Panc1 (cell line): ENCODE measurements around the gene SLC24A4. TPM values are rescaled to one million over a fixed set of nuclear protein-coding genes. Genes with fewer than 3 reads are reported as not detected.

Source experiments
- ATAC-seq: fragments of 200-7000 bp; cut with Tn5 transposase; 2 replicates; pipeline ENCODE4 v1.9.1; 2020; ENCODE audit warnings: mild to moderate bottlenecking, moderate library complexity
- BruUV-seq: library from RNA; stranded (reverse); fragments of 400-500 nt; replicated peaks from 2 replicates; lab custom pipeline; 2021; lab: Mats Ljungman, UMichigan
- CTCF ChIA-PET: fragments of 300-600 bp; sonication (Branson Sonifier 250); formaldehyde crosslinking; loops from one replicate; lab custom pipeline; 2022; ENCODE audit warnings: antibody characterized with exemption; lab: Charles Lee
- POLR2A ChIA-PET: fragments of 300-600 bp; sonication (Branson Sonifier 250); formaldehyde crosslinking; loops from one replicate; lab custom pipeline; 2022; ENCODE audit warnings: antibody characterized with exemption; lab: Charles Lee
- DNase-seq: peaks from one replicate; pipeline ENCODE4 v3.0.0-alpha.2; 2010; ENCODE audit warnings: low read depth, low spot score
- H3K27ac ChIP-seq: 2 replicates; pipeline ENCODE4 v1.5.1; 2011; ENCODE audit warnings: mild to moderate bottlenecking, low read length, inconsistent platforms
- H3K27me3 ChIP-seq: fragments of 200-500 bp; sonication (Bioruptor generic); 2 replicates; pipeline ENCODE4 v1.6.0; 2014; ENCODE audit warnings: low read length, inconsistent platforms; ENCODE audit not compliant: control insufficient read depth, insufficient read depth
- H3K36me3 ChIP-seq: fragments of 200-500 bp; sonication (Bioruptor generic); 2 replicates; pipeline ENCODE4 v1.5.1; 2014; ENCODE audit warnings: inconsistent platforms, mild to moderate bottlenecking, low read length, moderate library complexity; ENCODE audit not compliant: control insufficient read depth, insufficient read depth
- H3K4me1 ChIP-seq: 2 replicates; pipeline ENCODE4 v1.5.1; 2011; ENCODE audit warnings: inconsistent platforms, mild to moderate bottlenecking, low read length, moderate library complexity; ENCODE audit not compliant: control insufficient read depth, insufficient read depth
- H3K4me3 ChIP-seq, 2 experiments: 2 replicates each; pipeline ENCODE4 v1.5.1; 2011 to 2012; ENCODE audit warnings: low read depth in 2 of 2, low read length in 2 of 2, mild to moderate bottlenecking in 2 of 2, inconsistent platforms in 1 of 2, moderate library complexity in 1 of 2
- H3K9me3 ChIP-seq: fragments of 200-500 bp; sonication (Bioruptor generic); 2 replicates; pipeline ENCODE4 v1.5.1; 2014; ENCODE audit warnings: low read depth, mild to moderate bottlenecking, inconsistent platforms, low read length, moderate library complexity; ENCODE audit not compliant: control insufficient read depth, insufficient read depth
- POLR2AphosphoS5 ChIP-seq: IDR thresholded peaks from 2 replicates; pipeline ENCODE4 v1.6.1; 2012; ENCODE audit warnings: mild to moderate bottlenecking, low read depth, low read length, moderate library complexity
- SIN3A ChIP-seq: IDR thresholded peaks from 2 replicates; pipeline ENCODE4 v1.6.1; 2012; ENCODE audit warnings: low read depth, mild to moderate bottlenecking, low read length, moderate library complexity, borderline replicate concordance; ENCODE audit not compliant: insufficient read depth
- TCF7L2 ChIP-seq: IDR thresholded peaks from 2 replicates; pipeline ENCODE4 v1.6.1; 2011; ENCODE audit warnings: mild to moderate bottlenecking, low read depth, low read length, inconsistent platforms
- in situ Hi-C: cut with HindIII; loops from 2 replicates; pipeline ENCODE4 v1.10.0; 2016; ENCODE audit warnings: low sequenced_read_pairs, low pct_unique_long_range_greater_than_20kb
- intact Hi-C: fragments of 100-400 bp; cut with micrococcal nuclease; formaldehyde crosslinking; loops from one replicate; pipeline ENCODE4 v1.10.0; 2022; ENCODE audit not compliant: unreplicated experiment
- total RNA-seq: library from RNA; stranded (reverse); gene quantifications from one replicate; pipeline ENCODE4 v1.2.1, GENCODE V29; 2021; ENCODE audit not compliant: unreplicated experiment
- TF ChIP-seq, protein P1 (sequence below), 2 experiments: IDR thresholded peaks; 2 replicates each; pipeline ENCODE4 v1.6.1; 2011 to 2012; ENCODE audit warnings: low read depth in 2 of 2, control low read depth in 1 of 2, low read length in 1 of 2, mild to moderate bottlenecking in 1 of 2, moderate library complexity in 1 of 2; ENCODE audit not compliant: insufficient read depth in 1 of 2
- TF ChIP-seq, protein P2 (sequence below): fragments of 450-650 bp; IDR thresholded peaks from 2 replicates; pipeline ENCODE4 v1.5.1; 2017; ENCODE audit warnings: mild to moderate bottlenecking

Gene SLC24A4
- total RNA-seq, 1 experiment from 2014 or later: not detected

DNA sequence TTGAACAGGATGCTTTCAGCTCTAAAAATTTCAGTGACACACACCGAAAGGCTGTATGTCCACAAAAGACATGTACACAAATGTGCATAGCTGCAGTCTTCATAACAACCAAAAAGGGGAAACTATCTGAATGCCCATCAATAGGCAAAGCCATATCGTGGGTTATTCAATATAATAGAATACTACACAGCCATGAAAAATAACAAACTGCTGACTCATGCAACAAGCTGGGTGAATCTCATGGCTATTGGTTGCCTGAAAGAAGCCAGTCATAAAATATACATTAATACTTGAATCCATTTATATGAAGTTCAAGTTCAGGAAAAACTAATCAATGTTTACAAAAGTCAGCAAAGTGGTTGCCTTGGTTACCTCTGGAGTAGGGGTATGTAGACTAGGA, 132.3 kb downstream of the SLC24A4 start:
- no peak for TF ChIP-seq TCF7L2
- TF ChIP-seq, protein P1, sequence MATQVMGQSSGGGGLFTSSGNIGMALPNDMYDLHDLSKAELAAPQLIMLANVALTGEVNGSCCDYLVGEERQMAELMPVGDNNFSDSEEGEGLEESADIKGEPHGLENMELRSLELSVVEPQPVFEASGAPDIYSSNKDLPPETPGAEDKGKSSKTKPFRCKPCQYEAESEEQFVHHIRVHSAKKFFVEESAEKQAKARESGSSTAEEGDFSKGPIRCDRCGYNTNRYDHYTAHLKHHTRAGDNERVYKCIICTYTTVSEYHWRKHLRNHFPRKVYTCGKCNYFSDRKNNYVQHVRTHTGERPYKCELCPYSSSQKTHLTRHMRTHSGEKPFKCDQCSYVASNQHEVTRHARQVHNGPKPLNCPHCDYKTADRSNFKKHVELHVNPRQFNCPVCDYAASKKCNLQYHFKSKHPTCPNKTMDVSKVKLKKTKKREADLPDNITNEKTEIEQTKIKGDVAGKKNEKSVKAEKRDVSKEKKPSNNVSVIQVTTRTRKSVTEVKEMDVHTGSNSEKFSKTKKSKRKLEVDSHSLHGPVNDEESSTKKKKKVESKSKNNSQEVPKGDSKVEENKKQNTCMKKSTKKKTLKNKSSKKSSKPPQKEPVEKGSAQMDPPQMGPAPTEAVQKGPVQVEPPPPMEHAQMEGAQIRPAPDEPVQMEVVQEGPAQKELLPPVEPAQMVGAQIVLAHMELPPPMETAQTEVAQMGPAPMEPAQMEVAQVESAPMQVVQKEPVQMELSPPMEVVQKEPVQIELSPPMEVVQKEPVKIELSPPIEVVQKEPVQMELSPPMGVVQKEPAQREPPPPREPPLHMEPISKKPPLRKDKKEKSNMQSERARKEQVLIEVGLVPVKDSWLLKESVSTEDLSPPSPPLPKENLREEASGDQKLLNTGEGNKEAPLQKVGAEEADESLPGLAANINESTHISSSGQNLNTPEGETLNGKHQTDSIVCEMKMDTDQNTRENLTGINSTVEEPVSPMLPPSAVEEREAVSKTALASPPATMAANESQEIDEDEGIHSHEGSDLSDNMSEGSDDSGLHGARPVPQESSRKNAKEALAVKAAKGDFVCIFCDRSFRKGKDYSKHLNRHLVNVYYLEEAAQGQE (IDR thresholded peaks at IDR 0.05; ENCODE audit: insufficient read depth in 1 of 2, low read depth in 2 of 2, low read length in 1 of 2): no peak
- TF ChIP-seq POLR2AphosphoS5: no peak
- TF ChIP-seq, protein P2, sequence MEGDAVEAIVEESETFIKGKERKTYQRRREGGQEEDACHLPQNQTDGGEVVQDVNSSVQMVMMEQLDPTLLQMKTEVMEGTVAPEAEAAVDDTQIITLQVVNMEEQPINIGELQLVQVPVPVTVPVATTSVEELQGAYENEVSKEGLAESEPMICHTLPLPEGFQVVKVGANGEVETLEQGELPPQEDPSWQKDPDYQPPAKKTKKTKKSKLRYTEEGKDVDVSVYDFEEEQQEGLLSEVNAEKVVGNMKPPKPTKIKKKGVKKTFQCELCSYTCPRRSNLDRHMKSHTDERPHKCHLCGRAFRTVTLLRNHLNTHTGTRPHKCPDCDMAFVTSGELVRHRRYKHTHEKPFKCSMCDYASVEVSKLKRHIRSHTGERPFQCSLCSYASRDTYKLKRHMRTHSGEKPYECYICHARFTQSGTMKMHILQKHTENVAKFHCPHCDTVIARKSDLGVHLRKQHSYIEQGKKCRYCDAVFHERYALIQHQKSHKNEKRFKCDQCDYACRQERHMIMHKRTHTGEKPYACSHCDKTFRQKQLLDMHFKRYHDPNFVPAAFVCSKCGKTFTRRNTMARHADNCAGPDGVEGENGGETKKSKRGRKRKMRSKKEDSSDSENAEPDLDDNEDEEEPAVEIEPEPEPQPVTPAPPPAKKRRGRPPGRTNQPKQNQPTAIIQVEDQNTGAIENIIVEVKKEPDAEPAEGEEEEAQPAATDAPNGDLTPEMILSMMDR: no peak
- TF ChIP-seq SIN3A: no peak
- Histone ChIP-seq H3K36me3 (no peaks in the 10 kb centered on the region), H3K9me3 (no peaks in the 10 kb centered on the region), H3K4me1 (no peaks in the 10 kb centered on the region), H3K4me3 (no peak overlapping the region), H3K27me3 (no peaks in the 10 kb centered on the region), H3K27ac (no peak overlapping the region)
- intact Hi-C loops: loop anchor here (5.0 kb wide), 1 partner anchor 323 kb away; no protein-coding TSS in a partner anchor
- DNase-seq (no peak), ATAC-seq (no peak)
- POLR2A ChIA-PET: interaction anchor here (0.6 kb wide), 1 partner anchor 1871 kb away, joined by 3 read pairs; no protein-coding TSS in a partner anchor
- in situ Hi-C loops: no loop called here
- no TSS peak for BruUV-seq
- CTCF ChIA-PET: interaction anchor here (0.7 kb wide), 1 partner anchor 19 kb away, joined by 4 read pairs; no protein-coding TSS in a partner anchor

DNA sequence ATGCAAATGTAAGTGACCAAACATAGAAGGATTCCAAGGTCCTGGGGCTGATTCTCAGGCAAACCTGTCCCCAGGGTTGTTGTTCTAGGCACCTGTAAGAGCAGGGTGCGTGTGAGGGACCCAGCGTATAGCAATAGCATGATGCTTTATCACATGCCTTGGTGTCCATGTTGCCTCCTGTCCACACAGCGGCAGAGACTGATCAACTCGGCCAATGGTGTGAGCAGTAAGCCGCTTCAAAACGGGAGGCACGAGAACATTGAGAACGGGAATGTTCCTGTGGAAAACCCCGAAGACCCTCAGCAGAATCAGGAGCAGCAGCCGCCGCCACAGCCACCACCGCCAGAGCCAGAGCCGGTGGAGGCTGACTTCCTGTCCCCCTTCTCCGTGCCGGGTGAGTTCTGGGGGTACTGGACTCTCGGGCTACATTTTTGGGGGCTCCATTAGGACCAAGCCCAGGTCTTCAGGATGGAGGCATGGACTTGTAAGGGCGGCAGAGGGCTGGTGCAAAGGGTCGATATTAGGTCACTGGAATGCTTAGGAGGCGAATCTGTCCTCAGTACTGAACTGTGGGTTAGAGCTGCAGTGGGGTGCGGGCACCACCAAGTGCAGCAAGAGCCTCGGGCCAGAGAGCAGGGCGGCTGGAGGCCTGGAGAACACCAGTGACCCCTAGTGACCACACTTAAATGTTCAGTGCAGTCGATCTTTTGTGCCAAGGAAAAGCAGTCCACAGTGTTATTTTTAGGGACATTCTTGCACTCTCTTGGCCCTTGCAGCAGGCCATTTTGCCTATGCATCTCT, 133.4 kb downstream of the SLC24A4 start:
- Histone ChIP-seq H3K27me3 (no peaks in the 10 kb centered on the region), H3K36me3 (no peaks in the 10 kb centered on the region), H3K27ac (no peak overlapping the region), H3K4me1 (no peaks in the 10 kb centered on the region), H3K9me3 (no peaks in the 10 kb centered on the region), H3K4me3 (no peak overlapping the region)
- intact Hi-C loops (loop anchor here (5.0 kb wide), 1 partner anchor 324 kb away; no protein-coding TSS in a partner anchor), in situ Hi-C loops (no loop called here)
- ATAC-seq: peak; percentile 87
- CTCF ChIA-PET: interaction anchor here (0.7 kb wide), 1 partner anchor 18 kb away, joined by 4 read pairs; no protein-coding TSS in a partner anchor
- TF ChIP-seq POLR2AphosphoS5: no peak
- TF ChIP-seq, protein P2: peak; percentile 83
- no TSS peak for BruUV-seq
- peak; percentile 43 for DNase-seq
- POLR2A ChIA-PET: interaction anchor here (0.6 kb wide), 1 partner anchor 1872 kb away, joined by 3 read pairs; no protein-coding TSS in a partner anchor
